Peyer's patch (tissue), 4 donors: ENCODE results near the gene ZBTB20. TPM values are rescaled to one million over a fixed set of nuclear protein-coding genes. Genes with fewer than 3 reads are reported as not detected.

ENCODE experiments used
- DNase-seq, 3 donors: peaks; one replicate each; pipeline ENCODE4 v3.0.0-alpha.2; 2017 to 2019
- H3K27ac ChIP-seq, 4 donors: fragments of 200-600 bp; sonication (generic); one replicate each; pipeline ENCODE4 v1.5.1; 2016 to 2019
- H3K27me3 ChIP-seq, 2 donors: fragments of 200-600 bp; sonication (generic); one replicate each; pipeline ENCODE4 v1.5.1; 2019
- H3K36me3 ChIP-seq, 3 donors: fragments of 200-600 bp; sonication (generic); one replicate each; pipeline ENCODE4 v1.5.1; 2016 to 2019
- H3K4me1 ChIP-seq, 4 donors: fragments of 200-600 bp; sonication (generic); one replicate each; pipeline ENCODE4 v1.5.1; 2016 to 2019
- H3K4me3 ChIP-seq, 4 donors: fragments of 200-600 bp; sonication (generic); 1 replicate in 3 of 4; 2 replicates in 1 of 4; pipeline ENCODE4 v1.5.1; 2016 to 2019; ENCODE audit warnings: mild to moderate bottlenecking in 1 of 4
- H3K9me3 ChIP-seq, 4 donors: fragments of 200-600 bp; sonication (generic); one replicate each; pipeline ENCODE4 v1.5.1; 2016 to 2019; ENCODE audit warnings: mild to moderate bottlenecking in 1 of 4
- CTCF ChIP-seq, 6 experiments: fragments of 450-650 bp in 4 of 6; fragments of 200-600 bp in 2 of 6; sonication (generic) in 1 of 6; IDR thresholded peaks; one replicate each; pipeline ENCODE4 v1.5.1; 2017 to 2019; ENCODE audit warnings: antibody characterized with exemption in 6 of 6, mild to moderate bottlenecking in 3 of 6, moderate library complexity in 1 of 6
- POLR2A ChIP-seq, 2 donors: fragments of 450-650 bp; IDR thresholded peaks; one replicate each; pipeline ENCODE4 v1.5.1; 2017; ENCODE audit warnings: antibody characterized with exemption in 2 of 2, mild to moderate bottlenecking in 2 of 2, moderate library complexity in 2 of 2
- total RNA-seq, 4 donors: library from RNA; depleted of rRNA; stranded (reverse); fragments of >200 nt; gene quantifications; one replicate each; pipeline ENCODE4 v1.1.0, GENCODE V29; 2016

The ZBTB20 gene
- total RNA-seq, 4 donors from 2014 or later, result 19.6 to 135 (median 57.2) TPM

GRCh38 chr3:114942773-114943172, 204.3 kb downstream of the ZBTB20 start:
- no peak for TF ChIP-seq POLR2A (IDR thresholded peaks at IDR 0.05)
- TF ChIP-seq CTCF (IDR thresholded peaks at IDR 0.05), result no peak

GRCh38 chr3:114941626-114942309, 205.3 kb downstream of the ZBTB20 start:
- no peaks in the 10 kb centered on the region for H3K27me3 ChIP-seq
- TF ChIP-seq CTCF (IDR thresholded peaks at IDR 0.05), result no peak
- TF ChIP-seq POLR2A (IDR thresholded peaks at IDR 0.05), result no peak
- H3K27ac ChIP-seq, result no peak overlapping the region
- no peaks in the 10 kb centered on the region for H3K9me3 ChIP-seq
- no peak for DNase-seq
- no peak overlapping the region for H3K4me3 ChIP-seq
- no peaks in the 10 kb centered on the region for H3K36me3 ChIP-seq
- H3K4me1 ChIP-seq, result no peaks in the 10 kb centered on the region

More at GRCh38 chr3:114942773-114943172, 204.3 kb downstream of the ZBTB20 start:
- no peak for DNase-seq
- Histone ChIP-seq H3K4me3 (no peak overlapping the region), H3K27ac (no peak overlapping the region), H3K4me1 (no peaks in the 10 kb centered on the region), H3K36me3 (no peaks in the 10 kb centered on the region), H3K9me3 (no peaks in the 10 kb centered on the region), H3K27me3 (no peaks in the 10 kb centered on the region)

GRCh38 chr3:114939920-114940319, 207.2 kb downstream of the ZBTB20 start:
- Histone ChIP-seq H3K27me3 (no peaks in the 10 kb centered on the region), H3K4me3 (no peak overlapping the region), H3K27ac (no peak overlapping the region), H3K4me1 (no peaks in the 10 kb centered on the region), H3K9me3 (no peaks in the 10 kb centered on the region), H3K36me3 (no peaks in the 10 kb centered on the region)
- DNase-seq, result no peak
- TF ChIP-seq POLR2A (IDR thresholded peaks at IDR 0.05), result no peak
- no peak for TF ChIP-seq CTCF (IDR thresholded peaks at IDR 0.05)

GRCh38 chr3:114933407-114933806, 213.7 kb downstream of the ZBTB20 start:
- no peak overlapping the region for H3K4me3 ChIP-seq
- TF ChIP-seq POLR2A (IDR thresholded peaks at IDR 0.05) (no peak), CTCF (IDR thresholded peaks at IDR 0.05) (no peak)

GRCh38 chr3:114929971-114930732, 216.9 kb downstream of the ZBTB20 start:
- Histone ChIP-seq H3K4me3 (no peak overlapping the region), H3K27ac (no peak overlapping the region)
- DNase-seq, result no peak

More at GRCh38 chr3:114933407-114933806, 213.7 kb downstream of the ZBTB20 start:
- Histone ChIP-seq H3K4me1 (no peaks in the 10 kb centered on the region), H3K9me3 (no peaks in the 10 kb centered on the region), H3K27ac (no peak overlapping the region), H3K27me3 (no peaks in the 10 kb centered on the region), H3K36me3 (no peaks in the 10 kb centered on the region)
- no peak for DNase-seq

More at GRCh38 chr3:114929971-114930732, 216.9 kb downstream of the ZBTB20 start:
- H3K9me3 ChIP-seq, result no peaks in the 10 kb centered on the region
- no peak for TF ChIP-seq CTCF (IDR thresholded peaks at IDR 0.05)
- H3K27me3 ChIP-seq, result no peaks in the 10 kb centered on the region
- H3K4me1 ChIP-seq, result no peaks in the 10 kb centered on the region
- no peaks in the 10 kb centered on the region for H3K36me3 ChIP-seq
